HG03196 (cell line): ENCODE data around the gene TOR1AIP1.
"Not testable (repeated sequence)": the region's sequence is repeated elsewhere in the genome, so short reads cannot be mapped to it uniquely, and the experiment has no call there.

Source experiments
- ATAC-seq: cut with Tn5 transposase; IDR thresholded peaks from one replicate; pipeline ENCODE4 v1.9.1; 2021; ENCODE audit not compliant: unreplicated experiment

Gene TOR1AIP1

GRCh38 chr1:179937668-179938254 lies 55.7 kb downstream of the TOR1AIP1 start:
- no peak for ATAC-seq

GRCh38 chr1:179938752-179939151 lies 56.7 kb downstream of the TOR1AIP1 start:
- no peak for ATAC-seq

- no peak for ATAC-seq
Measured at GRCh38 chr1:179939941-179940340, 57.9 kb downstream of the TOR1AIP1 start.

- no peak for ATAC-seq
Measured at GRCh38 chr1:179941454-179941853, 59.4 kb downstream of the TOR1AIP1 start.

GRCh38 chr1:179950651-179951050 lies 68.6 kb downstream of the TOR1AIP1 start:
- no peak for ATAC-seq

GRCh38 chr1:179951383-179952144 lies 69.5 kb downstream of the TOR1AIP1 start:
- ATAC-seq = no peak

- ATAC-seq = no peak
Measured at GRCh38 chr1:179952186-179952585, 70.1 kb downstream of the TOR1AIP1 start.

- peak; percentile 18 for ATAC-seq
Measured at GRCh38 chr1:179953974-179954492, 71.9 kb downstream of the TOR1AIP1 start.

GRCh38 chr1:179954493-179955286 lies 72.6 kb downstream of the TOR1AIP1 start, which contains the start of gene CEP350:
Gene CEP350, plus strand, starts transcription at chr1:179954810. Its CDS starts 31,372 bp downstream, at chr1:179986182.
- ATAC-seq = peak; percentile 93

- ATAC-seq = no peak
Measured at GRCh38 chr1:179955287-179955680, 73.2 kb downstream of the TOR1AIP1 start.

- ATAC-seq = no peak
Measured at GRCh38 chr1:179955731-179956130, 73.6 kb downstream of the TOR1AIP1 start.

- ATAC-seq = no peak
Measured at GRCh38 chr1:179958359-179958758, 76.3 kb downstream of the TOR1AIP1 start.

- not testable (repeated sequence) for ATAC-seq
Measured at GRCh38 chr1:179962168-179962567, 80.1 kb downstream of the TOR1AIP1 start.

- ATAC-seq = no peak
Measured at GRCh38 chr1:179966551-179966950, 84.5 kb downstream of the TOR1AIP1 start.

GRCh38 chr1:179968284-179968993 lies 86.4 kb downstream of the TOR1AIP1 start:
- no peak for ATAC-seq

GRCh38 chr1:179968994-179969919 lies 87.2 kb downstream of the TOR1AIP1 start:
- no peak for ATAC-seq
